ENCODE measurements around the gene EFCAB9. TPM values are rescaled to one million over a fixed set of nuclear protein-coding genes. Genes with fewer than 3 reads are reported as not detected.

Gene EFCAB9
- total and polyA plus RNA-seq, 2 of the 8 experiments (the other 6 are each of a cell fraction or from before 2014, with no cell fraction given), result not detected

- TF ChIP-seq BACH1 (IDR thresholded peaks at IDR 0.05; ENCODE audit: low read length) (no peak), SAP30 (IDR thresholded peaks at IDR 0.05; ENCODE audit: insufficient read depth, insufficient replicate concordance, low read length) (no peak), CBX8 (IDR thresholded peaks at IDR 0.05; ENCODE audit: borderline replicate concordance, low read depth, low read length) (no peak), JUN (IDR thresholded peaks at IDR 0.05; ENCODE audit: low read depth, low read length) (no peak), TAF1 (IDR thresholded peaks at IDR 0.05; ENCODE audit: low read depth, low read length) (no peak), MAFK (IDR thresholded peaks at IDR 0.05; ENCODE audit: low read depth, low read length) (no peak), BCL11A (IDR thresholded peaks at IDR 0.05; ENCODE audit: low read depth in 2 of 2, low read length in 2 of 2) (no peak), KDM1A (IDR thresholded peaks at IDR 0.05; ENCODE audit: borderline replicate concordance, low read length) (no peak), TCF12 (IDR thresholded peaks at IDR 0.05; ENCODE audit: low read depth, low read length) (no peak), CBX5 (IDR thresholded peaks at IDR 0.05; ENCODE audit: low read depth, low read length) (no peak), BRCA1 (IDR thresholded peaks at IDR 0.05; ENCODE audit: low read depth, low read length) (no peak)
- Histone ChIP-seq H2AK5ac (ENCODE audit: low read depth, low read length) (no peak overlapping the region), H2BK120ac (replicated peaks; ENCODE audit: low read depth, low read length) (no peak overlapping the region), H4K91ac (replicated peaks; ENCODE audit: insufficient read length, low read length) (no peak overlapping the region), H2BK5ac (ENCODE audit: low read depth, low read length) (no peak overlapping the region), H3K56ac (replicated peaks; ENCODE audit: insufficient read length, low read depth, low read length) (no peak overlapping the region), H3K23ac (ENCODE audit: insufficient read length) (no peak overlapping the region), H4K20me1 (replicated peaks in 1 of 2; ENCODE audit: control insufficient read depth in 1 of 2, insufficient read depth in 2 of 2, low read length in 2 of 2) (no peaks in the 10 kb centered on the region), H3K4me3 (ENCODE audit: extremely low read depth in 1 of 4, insufficient read depth in 2 of 4, low read depth in 3 of 4, low read length in 4 of 4) (no peak overlapping the region), H4K5ac (ENCODE audit: insufficient read length, low read depth, low read length) (no peak overlapping the region), H3K27ac (ENCODE audit: low read depth, low read length) (no peak overlapping the region), H3K36me3 (ENCODE audit: control insufficient read depth in 2 of 4, insufficient read depth in 4 of 4, low read length in 3 of 4) (no peaks in the 10 kb centered on the region), H3K18ac (ENCODE audit: extremely low read depth, low read length) (no peak overlapping the region), H3K4ac (replicated peaks; ENCODE audit: insufficient read length, low read depth, low read length) (no peak overlapping the region), H3K14ac (ENCODE audit: insufficient read length) (no peak overlapping the region), H3K9ac (replicated peaks in 1 of 4; ENCODE audit: extremely low read depth in 1 of 4, low read depth in 3 of 4, low read length in 3 of 4) (no peak overlapping the region), H3K23me2 (ENCODE audit: low read depth, low read length) (no peaks in the 10 kb centered on the region), H2AFZ (ENCODE audit: low read length) (no peak overlapping the region), H3K79me2 (ENCODE audit: control insufficient read depth in 1 of 2, insufficient read depth in 2 of 2, low read length in 2 of 2) (no peaks in the 10 kb centered on the region), H3K4me1 (replicated peaks in 1 of 4; ENCODE audit: control insufficient read depth in 3 of 4, insufficient read depth in 4 of 4, low read length in 3 of 4) (no peaks in the 10 kb centered on the region; a peak in 1 of 7 replicates), H3K4me2 (ENCODE audit: insufficient read depth in 1 of 2, low read depth in 2 of 2, low read length in 2 of 2) (no peak overlapping the region), H3K9me3 (ENCODE audit: insufficient read depth in 2 of 2, low read depth in 1 of 2, low read length in 1 of 2) (no peaks in the 10 kb centered on the region), H4K8ac (ENCODE audit: extremely low read depth, insufficient read depth, low read length) (no peak overlapping the region), H3K27me3 (replicated peaks in 1 of 4; ENCODE audit: control insufficient read depth in 3 of 4, extremely low read depth in 1 of 4, insufficient read depth in 3 of 4, low read length in 3 of 4) (no peaks in the 10 kb centered on the region), H2BK15ac (ENCODE audit: low read length) (no peak overlapping the region), H3K79me1 (ENCODE audit: low read depth, low read length) (no peaks in the 10 kb centered on the region; the same call in 1 of the 2 replicates), H2BK20ac (ENCODE audit: low read length) (no peak overlapping the region), H2BK12ac (ENCODE audit: low read depth, low read length) (no peak overlapping the region)
- 96% methylated on average over 9 of the region's 9 CpGs; no CpG with 5 or more reads in 1 of the 2 experiments for WGBS, 2 experiments (ENCODE audit: extremely low coverage in 1 of 2, insufficient coverage in 1 of 2, insufficient read length in 1 of 2, insufficient replicate concordance in 2 of 2, low coverage in 1 of 2, low lambda C conversion rate in 2 of 2, missing lambda C conversion rate in 1 of 2)
- ChIA-PET CTCF (ENCODE audit: partially characterized antibody) (interaction anchor here (0.6 to 5.6 kb wide), 4 partner anchors 8 to 33 kb away, joined by 3 to 42 read pairs (median 6); partner anchors contain the start of gene EFCAB9), POLR2A (ENCODE audit: partially characterized antibody) (interaction anchor here (0.9 kb wide), 1 partner anchor 22 kb away, joined by 6 read pairs; no protein-coding TSS in a partner anchor)
- FAIRE-seq, result no peak
- DNase-seq (ENCODE audit: low read depth in 1 of 2, low spot score in 2 of 2), result no peak
These were observed 33.5 kb upstream of the EFCAB9 start for GRCh38 chr5:172160506-172160905.

Measured in H1 (cell line).